Suprapubic skin (tissue), 4 donors: ENCODE measurements around the gene CCDC102B.

Source experiments
- EP300 ChIP-seq: sonication (generic); formaldehyde crosslinking; IDR thresholded peaks from one replicate; pipeline ENCODE4 v1.6.1; 2017; ENCODE audit warnings: antibody characterized with exemption
- POLR2A ChIP-seq, 2 donors: fragments of 450-650 bp; IDR thresholded peaks; one replicate each; pipeline ENCODE4 v1.6.1; 2017; ENCODE audit warnings: antibody characterized with exemption in 2 of 2, mild to moderate bottlenecking in 2 of 2, moderate library complexity in 2 of 2
- POLR2AphosphoS5 ChIP-seq, 3 donors: sonication (generic); formaldehyde crosslinking; IDR thresholded peaks; one replicate each; pipeline ENCODE4 v1.6.1; 2017; ENCODE audit warnings: antibody characterized with exemption in 3 of 3
- TF ChIP-seq, protein P1 (sequence below), 2 donors: fragments of 200-600 bp in 1 of 2; fragments of 450-650 bp in 1 of 2; sonication (generic) in 1 of 2; IDR thresholded peaks; one replicate each; pipeline ENCODE4 v1.5.1; 2016 to 2019; ENCODE audit warnings: antibody characterized with exemption in 2 of 2, mild to moderate bottlenecking in 1 of 2, moderate library complexity in 1 of 2

DNA sequence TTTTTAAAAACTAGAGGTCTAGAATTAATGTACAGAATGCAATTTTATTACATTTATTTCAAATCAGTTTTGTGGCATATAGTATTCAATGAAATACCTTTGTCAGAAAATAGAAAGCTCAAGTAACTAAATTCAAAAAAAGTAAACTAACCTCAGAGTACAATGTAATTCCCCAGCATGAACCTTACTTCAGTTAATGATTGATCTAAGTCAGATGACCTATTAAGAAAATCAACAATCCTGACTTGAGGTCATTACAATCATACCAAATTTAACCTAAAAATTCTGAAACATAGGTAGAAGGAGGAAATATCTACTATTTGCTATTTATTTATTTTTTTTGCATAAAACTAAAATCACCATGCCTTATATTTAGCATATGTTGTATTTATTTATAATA, 142.9 kb downstream of the CCDC102B start:
- TF ChIP-seq, protein P1, sequence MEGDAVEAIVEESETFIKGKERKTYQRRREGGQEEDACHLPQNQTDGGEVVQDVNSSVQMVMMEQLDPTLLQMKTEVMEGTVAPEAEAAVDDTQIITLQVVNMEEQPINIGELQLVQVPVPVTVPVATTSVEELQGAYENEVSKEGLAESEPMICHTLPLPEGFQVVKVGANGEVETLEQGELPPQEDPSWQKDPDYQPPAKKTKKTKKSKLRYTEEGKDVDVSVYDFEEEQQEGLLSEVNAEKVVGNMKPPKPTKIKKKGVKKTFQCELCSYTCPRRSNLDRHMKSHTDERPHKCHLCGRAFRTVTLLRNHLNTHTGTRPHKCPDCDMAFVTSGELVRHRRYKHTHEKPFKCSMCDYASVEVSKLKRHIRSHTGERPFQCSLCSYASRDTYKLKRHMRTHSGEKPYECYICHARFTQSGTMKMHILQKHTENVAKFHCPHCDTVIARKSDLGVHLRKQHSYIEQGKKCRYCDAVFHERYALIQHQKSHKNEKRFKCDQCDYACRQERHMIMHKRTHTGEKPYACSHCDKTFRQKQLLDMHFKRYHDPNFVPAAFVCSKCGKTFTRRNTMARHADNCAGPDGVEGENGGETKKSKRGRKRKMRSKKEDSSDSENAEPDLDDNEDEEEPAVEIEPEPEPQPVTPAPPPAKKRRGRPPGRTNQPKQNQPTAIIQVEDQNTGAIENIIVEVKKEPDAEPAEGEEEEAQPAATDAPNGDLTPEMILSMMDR (IDR thresholded peaks at IDR 0.05), result no peak
- TF ChIP-seq POLR2A (IDR thresholded peaks at IDR 0.05) (no peak), POLR2AphosphoS5 (IDR thresholded peaks at IDR 0.05) (no peak), EP300 (no peak)
